HG02973 (cell line): ENCODE data around the gene GAREM1.
"Not testable (repeated sequence)": the region's sequence is repeated elsewhere in the genome, so short reads cannot be mapped to it uniquely, and the experiment has no call there.

Experiments
- ATAC-seq: cut with Tn5 transposase; IDR thresholded peaks from one replicate; pipeline ENCODE4 v1.9.1; 2021; ENCODE audit warnings: moderate library complexity; ENCODE audit not compliant: unreplicated experiment

GAREM1 gene

GRCh38 chr18:32295604-32296003, 175.1 kb downstream of the GAREM1 start:
- ATAC-seq: no peak

GRCh38 chr18:32293107-32293506, 177.6 kb downstream of the GAREM1 start:
- no peak for ATAC-seq

GRCh38 chr18:32291623-32292022, 179.1 kb downstream of the GAREM1 start:
- not testable (repeated sequence) for ATAC-seq

GRCh38 chr18:32290810-32291209, 179.9 kb downstream of the GAREM1 start:
- ATAC-seq: no peak

- ATAC-seq: peak; percentile 94
Observed at GRCh38 chr18:32289483-32290075, 181.1 kb downstream of the GAREM1 start.

- no peak for ATAC-seq
Observed at GRCh38 chr18:32287873-32288272, 182.8 kb downstream of the GAREM1 start.

GRCh38 chr18:32287249-32287648, 183.4 kb downstream of the GAREM1 start:
- no peak for ATAC-seq

- no peak for ATAC-seq
Observed at GRCh38 chr18:32286749-32287148, 183.9 kb downstream of the GAREM1 start.

GRCh38 chr18:32284284-32284683, 186.4 kb downstream of the GAREM1 start:
- no peak for ATAC-seq

- ATAC-seq: no peak
Observed at GRCh38 chr18:32280911-32281310, 189.8 kb downstream of the GAREM1 start.

GRCh38 chr18:32280188-32280783, 190.4 kb downstream of the GAREM1 start:
- no peak for ATAC-seq

- ATAC-seq: no peak
Observed at GRCh38 chr18:32278177-32278799, 192.4 kb downstream of the GAREM1 start.

GRCh38 chr18:32277549-32277948, 193.1 kb downstream of the GAREM1 start:
- no peak for ATAC-seq

- ATAC-seq: no peak
Observed at GRCh38 chr18:32276906-32277305, 193.8 kb downstream of the GAREM1 start.

- ATAC-seq: no peak
Observed at GRCh38 chr18:32276256-32276655, 194.4 kb downstream of the GAREM1 start.

- no peak for ATAC-seq
Observed at GRCh38 chr18:32275221-32275620, 195.5 kb downstream of the GAREM1 start.

- ATAC-seq: no peak
Observed at GRCh38 chr18:32274307-32274706, 196.4 kb downstream of the GAREM1 start.

- ATAC-seq: peak; percentile 84
Observed at GRCh38 chr18:32271672-32272208, 198.9 kb downstream of the GAREM1 start.

GRCh38 chr18:32270341-32270740, 200.3 kb downstream of the GAREM1 start:
- ATAC-seq: no peak

GRCh38 chr18:32267463-32267862, 203.2 kb downstream of the GAREM1 start:
- ATAC-seq: no peak

- ATAC-seq: no peak
Observed at GRCh38 chr18:32264401-32264800, 206.3 kb downstream of the GAREM1 start.

- ATAC-seq: no peak
Observed at GRCh38 chr18:32262092-32262491, 208.6 kb downstream of the GAREM1 start.
